Activated T-helper 17 cell treated with anti-CD3 and anti-CD28 coated beads, Interleukin-2, amount 50 U/mL, for 72 hours (primary cell): ENCODE data around the gene DOK6. TPM values are rescaled to one million over a fixed set of nuclear protein-coding genes. Genes with fewer than 3 reads are reported as not detected.

Experiments
- ATAC-seq: fragments of 150-1000 bp; cut with Tn5 transposase; replicated peaks from 2 replicates; pipeline ENCODE4 v1.10.0; 2021; ENCODE audit warnings: mild to moderate bottlenecking, moderate library complexity
- H3K27ac Mint-ChIP-seq: one replicate; pipeline ENCODE4 v1.8.0; 2022; ENCODE audit warnings: mixed read lengths
- H3K27me3 Mint-ChIP-seq: one replicate; pipeline ENCODE4 v1.8.0; 2022; ENCODE audit warnings: mixed read lengths
- H3K36me3 Mint-ChIP-seq: one replicate; pipeline ENCODE4 v1.8.0; 2022; ENCODE audit warnings: low read depth, mild to moderate bottlenecking, mixed read lengths
- H3K4me1 Mint-ChIP-seq: one replicate; pipeline ENCODE4 v1.8.0; 2022; ENCODE audit warnings: mixed read lengths
- H3K4me3 Mint-ChIP-seq: one replicate; pipeline ENCODE4 v1.8.0; 2022; ENCODE audit warnings: mild to moderate bottlenecking, mixed read lengths
- H3K9me3 Mint-ChIP-seq: one replicate; pipeline ENCODE4 v1.8.0; 2022; ENCODE audit warnings: mixed read lengths
- total RNA-seq, 2 donors: library from RNA; stranded (reverse); gene quantifications; one replicate each; pipeline ENCODE4 v1.2.3, GENCODE V29; 2022

Gene DOK6
- total RNA-seq, 2 donors from 2014 or later = not detected

DNA sequence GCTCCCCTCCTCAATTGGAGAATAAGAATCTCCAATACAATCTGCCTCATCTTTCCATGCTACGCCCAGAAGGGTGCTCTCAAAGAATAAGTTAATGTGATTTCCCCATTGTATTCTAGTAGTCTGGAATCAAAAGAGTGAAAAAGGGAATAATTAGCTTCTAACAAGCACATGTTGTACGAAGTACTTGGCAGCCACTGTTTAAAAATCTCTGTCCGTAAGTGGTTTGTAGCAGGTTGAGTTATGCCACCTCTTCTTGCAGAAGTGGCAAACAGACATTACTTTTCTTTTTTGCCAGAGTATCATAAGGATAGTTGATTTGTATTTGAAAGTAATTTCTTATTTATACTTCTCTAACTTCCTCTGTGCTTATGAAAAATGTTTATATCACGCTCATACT, 362.3 kb downstream of the DOK6 start:
- no peaks in the 10 kb centered on the region for H3K36me3 Mint-ChIP-seq

DNA sequence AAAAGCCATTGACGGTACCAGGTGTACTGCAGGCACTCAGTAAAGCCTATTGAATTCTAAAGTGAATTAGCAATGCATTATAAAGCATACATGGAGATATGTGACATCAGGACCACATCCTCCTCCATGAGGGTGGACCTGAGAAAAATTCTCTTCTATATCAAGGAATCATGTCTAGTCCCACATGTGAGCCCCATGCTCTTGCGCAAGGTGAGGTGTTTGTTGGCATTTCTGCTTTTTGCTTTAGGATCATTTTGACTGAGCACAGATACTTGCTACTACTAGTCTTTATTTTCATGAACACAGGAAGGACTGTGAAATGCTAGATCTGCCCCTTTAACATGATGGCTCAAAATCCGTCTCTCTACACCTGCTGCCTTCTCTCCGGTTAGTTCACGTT, 363.1 kb downstream of the DOK6 start:
- no peak overlapping the region for H3K4me3 Mint-ChIP-seq
- no peak overlapping the region for H3K27ac Mint-ChIP-seq
- H3K4me1 Mint-ChIP-seq = no peaks in the 10 kb centered on the region
- H3K9me3 Mint-ChIP-seq = no peaks in the 10 kb centered on the region
- H3K36me3 Mint-ChIP-seq = no peaks in the 10 kb centered on the region
- no peaks in the 10 kb centered on the region for H3K27me3 Mint-ChIP-seq
- no peak for ATAC-seq

More for the DNA sequence above, 362.3 kb downstream of the DOK6 start:
- ATAC-seq = no peak
- H3K27ac Mint-ChIP-seq = no peak overlapping the region
- H3K9me3 Mint-ChIP-seq = no peaks in the 10 kb centered on the region
- no peaks in the 10 kb centered on the region for H3K4me1 Mint-ChIP-seq
- no peak overlapping the region for H3K4me3 Mint-ChIP-seq
- H3K27me3 Mint-ChIP-seq = no peaks in the 10 kb centered on the region

DNA sequence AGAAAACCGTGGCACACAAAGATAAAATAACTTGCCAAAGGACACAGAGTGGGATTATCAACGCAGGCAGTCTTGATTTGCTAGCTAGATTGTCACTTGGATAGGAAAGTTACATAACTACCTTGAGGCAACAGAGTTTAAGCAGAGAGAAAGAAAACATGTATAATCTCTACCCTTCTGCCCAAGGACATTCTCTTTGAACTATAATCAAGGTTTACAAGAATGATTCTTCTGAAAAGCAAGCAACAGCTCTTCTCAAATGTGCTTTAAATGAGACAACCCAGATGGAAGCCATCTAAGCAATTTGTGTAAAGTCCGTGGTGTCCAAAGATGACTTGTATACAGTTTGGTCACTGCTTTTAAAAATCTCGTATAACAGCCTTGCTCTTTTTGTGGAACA, 369.6 kb downstream of the DOK6 start:
- peaks cover 10% of the 10 kb centered on the region for H3K4me1 Mint-ChIP-seq
- H3K27ac Mint-ChIP-seq = no peak overlapping the region
- ATAC-seq = no peak

DNA sequence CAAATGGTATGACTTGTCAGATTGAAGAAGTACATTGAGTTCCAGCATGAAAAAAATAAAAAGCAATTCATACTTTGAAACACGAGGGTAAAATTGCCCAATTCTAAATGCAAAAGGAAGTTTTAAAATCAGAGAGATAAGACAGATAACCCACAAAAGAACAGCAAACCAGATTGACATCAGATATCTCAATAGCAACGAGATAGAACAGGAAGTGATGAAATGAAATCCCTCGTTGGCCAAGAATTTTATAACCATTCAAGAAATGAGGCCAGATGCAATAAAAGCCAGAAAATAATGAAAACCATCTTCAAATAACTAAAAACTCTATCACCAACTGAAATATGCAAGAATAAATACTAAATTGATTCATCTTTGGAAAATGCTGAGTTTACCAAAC, 374.1 kb downstream of the DOK6 start:
- no peaks in the 10 kb centered on the region for H3K27me3 Mint-ChIP-seq
- H3K36me3 Mint-ChIP-seq = peaks cover 12% of the 10 kb centered on the region
- peaks cover 10% of the 10 kb centered on the region for H3K4me1 Mint-ChIP-seq
- no peak overlapping the region for H3K4me3 Mint-ChIP-seq
- no peak for ATAC-seq
- H3K9me3 Mint-ChIP-seq = peaks cover 6% of the 10 kb centered on the region
- H3K27ac Mint-ChIP-seq = no peak overlapping the region

More for the DNA sequence above, 369.6 kb downstream of the DOK6 start:
- Mint-ChIP-seq H3K4me3 (no peak overlapping the region), H3K36me3 (peaks cover 12% of the 10 kb centered on the region), H3K27me3 (no peaks in the 10 kb centered on the region), H3K9me3 (peaks cover 6% of the 10 kb centered on the region)

DNA sequence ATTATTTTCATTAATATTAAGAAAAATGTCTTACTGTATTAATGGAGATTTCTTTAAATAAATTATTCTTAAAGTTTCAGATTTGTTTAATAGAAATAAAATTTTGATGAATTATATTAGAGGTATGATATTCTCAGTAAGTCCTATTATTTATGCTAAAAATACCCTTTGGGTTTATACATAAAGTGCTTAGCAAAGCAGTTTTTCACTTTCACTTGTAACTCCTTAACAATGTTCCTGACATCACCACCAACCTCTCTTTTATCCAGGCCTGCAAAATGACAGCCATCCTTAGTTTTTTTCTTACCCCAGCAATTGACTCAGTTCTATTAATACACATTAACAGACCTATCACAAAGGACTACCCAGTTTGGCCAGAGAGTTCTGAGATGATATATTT, 376.6 kb downstream of the DOK6 start:
- Mint-ChIP-seq H3K4me1 (peaks cover 10% of the 10 kb centered on the region), H3K27ac (no peak overlapping the region), H3K27me3 (no peaks in the 10 kb centered on the region), H3K4me3 (no peak overlapping the region), H3K9me3 (peaks cover 4% of the 10 kb centered on the region), H3K36me3 (peaks cover 10% of the 10 kb centered on the region)
- no peak for ATAC-seq

DNA sequence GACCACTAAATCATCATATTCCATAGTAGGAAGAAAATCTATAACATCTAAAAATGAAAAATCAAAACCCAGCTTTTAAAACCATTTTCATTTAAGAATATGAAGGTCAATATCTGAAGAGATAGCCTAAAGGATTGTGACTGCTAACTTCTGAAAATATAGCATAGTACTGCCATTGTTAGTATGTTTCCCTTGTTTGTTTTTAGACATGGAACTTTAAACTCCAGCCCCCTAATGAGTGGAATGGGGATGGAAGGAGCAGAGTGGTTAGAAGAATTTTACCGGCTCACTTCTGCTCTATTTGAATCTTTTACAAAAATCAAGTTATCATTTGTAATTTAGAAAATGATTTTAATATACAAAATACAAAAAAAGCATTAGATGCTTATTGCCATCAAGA, 378.0 kb downstream of the DOK6 start:
- Mint-ChIP-seq H3K27ac (no peak overlapping the region), H3K36me3 (no peaks in the 10 kb centered on the region), H3K4me1 (peaks cover 10% of the 10 kb centered on the region), H3K9me3 (no peaks in the 10 kb centered on the region), H3K27me3 (no peaks in the 10 kb centered on the region), H3K4me3 (no peak overlapping the region)
- no peak for ATAC-seq

- Mint-ChIP-seq H3K36me3 (no peaks in the 10 kb centered on the region), H3K4me3 (no peak overlapping the region), H3K27me3 (no peaks in the 10 kb centered on the region), H3K9me3 (no peaks in the 10 kb centered on the region), H3K4me1 (no peaks in the 10 kb centered on the region), H3K27ac (no peak overlapping the region)
- ATAC-seq = no peak
Measured at GRCh38 chr18:69780851-69781250, 380.2 kb downstream of the DOK6 start.

DNA sequence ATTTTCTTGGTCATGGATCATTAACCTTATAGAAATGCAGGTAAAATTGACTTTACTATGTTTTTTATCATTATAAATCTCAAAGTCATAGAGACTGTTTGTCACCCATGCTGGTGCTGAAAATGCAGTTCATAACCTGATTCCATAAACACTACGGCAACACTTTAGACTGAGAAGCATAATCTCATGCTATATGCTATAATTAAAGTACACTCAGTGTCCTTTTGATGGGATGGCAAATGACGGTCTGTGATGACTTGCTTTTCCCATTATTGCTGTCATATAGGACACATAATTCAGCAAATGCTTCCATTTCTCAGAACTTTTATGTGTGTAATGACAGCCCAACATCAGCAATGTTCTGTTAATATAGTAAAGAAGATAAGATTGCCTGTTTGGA, 384.1 kb downstream of the DOK6 start:
- H3K4me1 Mint-ChIP-seq = no peaks in the 10 kb centered on the region

DNA sequence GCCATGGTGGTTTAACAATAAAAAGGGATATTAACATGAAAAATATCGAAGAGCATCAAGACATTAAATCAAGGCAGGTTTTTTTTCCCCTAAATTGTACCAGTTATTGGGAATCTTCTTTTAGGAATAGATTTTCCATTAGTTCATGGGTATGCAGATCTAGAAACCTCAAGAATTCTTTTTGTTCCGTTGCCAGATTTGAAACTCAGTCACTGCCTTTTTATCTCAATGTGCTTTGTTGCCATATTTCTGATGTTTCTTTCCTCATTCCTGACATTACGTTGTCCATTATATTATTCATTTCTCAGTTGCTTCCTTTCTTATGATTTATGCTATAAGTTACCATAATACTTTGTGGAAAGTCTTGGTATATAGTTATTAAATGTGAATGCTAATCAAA, 384.8 kb downstream of the DOK6 start:
- Mint-ChIP-seq H3K4me3 (no peak overlapping the region), H3K4me1 (no peaks in the 10 kb centered on the region), H3K27ac (no peak overlapping the region), H3K27me3 (no peaks in the 10 kb centered on the region), H3K36me3 (no peaks in the 10 kb centered on the region), H3K9me3 (no peaks in the 10 kb centered on the region)
- no peak for ATAC-seq

More for the DNA sequence above, 384.1 kb downstream of the DOK6 start:
- Mint-ChIP-seq H3K36me3 (no peaks in the 10 kb centered on the region), H3K27ac (no peak overlapping the region), H3K27me3 (no peaks in the 10 kb centered on the region), H3K4me3 (no peak overlapping the region), H3K9me3 (no peaks in the 10 kb centered on the region)
- ATAC-seq = no peak

GRCh38 chr18:69786427-69786826, 385.7 kb downstream of the DOK6 start:
- Mint-ChIP-seq H3K9me3 (no peaks in the 10 kb centered on the region), H3K27ac (no peak overlapping the region), H3K4me1 (no peaks in the 10 kb centered on the region), H3K4me3 (no peak overlapping the region), H3K36me3 (no peaks in the 10 kb centered on the region), H3K27me3 (no peaks in the 10 kb centered on the region)
- no peak for ATAC-seq

DNA sequence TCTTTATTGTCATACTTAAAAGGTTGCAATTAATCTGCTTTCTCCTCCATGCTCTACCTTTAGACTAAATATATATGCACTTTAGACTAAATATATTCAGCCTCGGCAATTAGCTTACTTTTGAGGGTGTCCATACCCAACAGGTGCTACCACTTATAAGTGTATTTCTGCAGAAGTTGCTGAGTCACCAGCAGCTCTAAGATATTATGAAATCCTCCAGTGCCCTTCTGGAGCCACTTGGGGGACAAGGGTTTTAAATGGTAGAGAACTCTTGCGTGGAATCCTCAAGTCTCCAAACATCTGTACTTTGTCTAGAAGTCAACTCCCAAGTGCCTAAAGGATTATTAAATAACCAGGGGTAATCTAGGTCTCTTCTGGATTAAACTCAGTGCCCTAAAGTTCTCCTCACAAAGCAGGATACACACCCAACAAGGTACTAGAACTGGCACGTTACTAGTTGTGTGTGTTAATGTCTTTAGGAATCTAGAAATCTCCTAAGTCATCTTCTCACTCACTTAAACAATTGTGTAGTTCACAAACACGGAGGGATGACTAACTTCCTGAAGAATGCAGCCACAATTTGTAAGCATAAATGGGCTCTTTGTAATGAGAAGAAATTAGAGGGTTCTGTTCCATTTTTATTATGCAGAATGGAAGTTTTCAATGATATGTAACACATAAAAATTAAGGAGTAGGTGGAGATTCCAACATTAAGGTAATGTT, 387.3 kb downstream of the DOK6 start:
- Mint-ChIP-seq H3K36me3 (no peaks in the 10 kb centered on the region), H3K4me3 (no peak overlapping the region), H3K9me3 (peaks cover 4% of the 10 kb centered on the region), H3K27me3 (no peaks in the 10 kb centered on the region), H3K27ac (no peak overlapping the region), H3K4me1 (no peaks in the 10 kb centered on the region)
- ATAC-seq = no peak

- Mint-ChIP-seq H3K27me3 (no peaks in the 10 kb centered on the region), H3K36me3 (peaks cover 9% of the 10 kb centered on the region), H3K27ac (no peak overlapping the region), H3K9me3 (peaks cover 4% of the 10 kb centered on the region), H3K4me3 (no peak overlapping the region), H3K4me1 (no peaks in the 10 kb centered on the region)
- ATAC-seq = no peak
Measured at GRCh38 chr18:69789794-69790193, 389.1 kb downstream of the DOK6 start.

GRCh38 chr18:69790649-69791048, 390.0 kb downstream of the DOK6 start:
- Mint-ChIP-seq H3K36me3 (peaks cover 9% of the 10 kb centered on the region), H3K9me3 (peaks cover 4% of the 10 kb centered on the region), H3K27me3 (no peaks in the 10 kb centered on the region), H3K4me1 (no peaks in the 10 kb centered on the region), H3K27ac (no peak overlapping the region), H3K4me3 (no peak overlapping the region)
- no peak for ATAC-seq

GRCh38 chr18:69795791-69796190, 395.1 kb downstream of the DOK6 start:
- H3K4me3 Mint-ChIP-seq = no peak overlapping the region
- H3K27ac Mint-ChIP-seq = no peak overlapping the region
- no peaks in the 10 kb centered on the region for H3K27me3 Mint-ChIP-seq
- no peak for ATAC-seq
- H3K36me3 Mint-ChIP-seq = peaks cover 9% of the 10 kb centered on the region
- peaks cover 4% of the 10 kb centered on the region for H3K9me3 Mint-ChIP-seq
- no peaks in the 10 kb centered on the region for H3K4me1 Mint-ChIP-seq

GRCh38 chr18:69804776-69805501, 404.3 kb downstream of the DOK6 start:
- no peak for ATAC-seq
- no peak overlapping the region for H3K27ac Mint-ChIP-seq
- peaks cover 1% of the 10 kb centered on the region for H3K4me1 Mint-ChIP-seq
- H3K36me3 Mint-ChIP-seq = peaks cover 13% of the 10 kb centered on the region
- no peaks in the 10 kb centered on the region for H3K27me3 Mint-ChIP-seq
- H3K4me3 Mint-ChIP-seq = no peak overlapping the region
- no peaks in the 10 kb centered on the region for H3K9me3 Mint-ChIP-seq
